Gastrocnemius medialis (tissue), 4 donors: ENCODE data around the gene UBE2QL1. TPM values are rescaled to one million over a fixed set of nuclear protein-coding genes. Genes with fewer than 3 reads are reported as not detected.

ENCODE experiments used
- ATAC-seq, 2 donors: fragments of 150-250 bp; one replicate each; pipeline ENCODE4 v1.9.1; 2016
- DNase-seq, 2 donors: peaks; one replicate each; pipeline ENCODE4 v3.0.0-alpha.2; 2019
- H3K27ac ChIP-seq, 4 donors: fragments of 200-600 bp; sonication (generic); 1 replicate in 1 of 4; 2 replicates in 3 of 4; pipeline ENCODE4 v1.5.1; 2016 to 2018; ENCODE audit warnings: mild to moderate bottlenecking in 2 of 4, moderate library complexity in 1 of 4
- H3K27me3 ChIP-seq, 3 donors: fragments of 200-600 bp; sonication (generic) in 2 of 3; 1 replicate in 1 of 3; 2 replicates in 2 of 3; pipeline versions ENCODE4 v1.5.1 to v1.6.0; 2016 to 2019; ENCODE audit warnings: mild to moderate bottlenecking in 1 of 3, moderate library complexity in 1 of 3
- H3K36me3 ChIP-seq, 2 donors: fragments of 200-600 bp; sonication (generic) in 1 of 2; one replicate each; pipeline ENCODE4 v1.5.1; 2017 to 2018
- H3K4me1 ChIP-seq, 2 donors: fragments of 200-600 bp; sonication (generic) in 1 of 2; one replicate each; pipeline ENCODE4 v1.5.1; 2016 to 2017; ENCODE audit warnings: mild to moderate bottlenecking in 2 of 2
- H3K4me3 ChIP-seq, 4 donors: fragments of 200-600 bp; sonication (generic) in 3 of 4; 1 replicate in 1 of 4; 2 replicates in 3 of 4; pipeline ENCODE4 v1.5.1; 2016 to 2019; ENCODE audit warnings: mild to moderate bottlenecking in 2 of 4
- H3K9me3 ChIP-seq, 3 donors: fragments of 200-600 bp; sonication (generic) in 2 of 3; 1 replicate in 1 of 3; 2 replicates in 2 of 3; pipeline ENCODE4 v1.5.1; 2016 to 2019
- POLR2A ChIP-seq, 2 donors: fragments of 450-650 bp; IDR thresholded peaks; one replicate each; pipeline ENCODE4 v1.6.1; 2017; ENCODE audit warnings: antibody characterized with exemption in 2 of 2, mild to moderate bottlenecking in 2 of 2, moderate library complexity in 2 of 2
- in situ Hi-C, 4 donors: fragments of 200-750 bp; cut with MboI; loops; one replicate each; pipeline versions ENCODE4 v1.15.0 to v1.8.0; 2017; ENCODE audit warnings: low sequenced_read_pairs in 4 of 4
- intact Hi-C: fragments of 100-400 bp; cut with DNase I; formaldehyde crosslinking; loops from one replicate; pipeline ENCODE4 v1.15.1; 2023; ENCODE audit warnings: low total_unique reads
- total RNA-seq, 4 donors: library from RNA; depleted of rRNA; stranded (reverse); fragments of >200 nt; gene quantifications; one replicate each; pipeline versions ENCODE4 v1.1.0 to v1.2.3, GENCODE V29; 2016
- TF ChIP-seq, protein P1 (sequence below), 5 experiments: fragments of 450-650 bp in 3 of 5; fragments of 200-600 bp in 2 of 5; sonication (generic) in 2 of 5; IDR thresholded peaks in 4 of 5; conservative IDR thresholded peaks in 1 of 5; 1 replicate in 4 of 5; 2 replicates in 1 of 5; pipeline ENCODE4 v1.5.1; 2016 to 2019; ENCODE audit warnings: antibody characterized with exemption in 5 of 5, mild to moderate bottlenecking in 3 of 5, moderate library complexity in 3 of 5

The UBE2QL1 gene
- total RNA-seq, 4 donors from 2014 or later: 48.8 to 150 (median 67.0) TPM

DNA sequence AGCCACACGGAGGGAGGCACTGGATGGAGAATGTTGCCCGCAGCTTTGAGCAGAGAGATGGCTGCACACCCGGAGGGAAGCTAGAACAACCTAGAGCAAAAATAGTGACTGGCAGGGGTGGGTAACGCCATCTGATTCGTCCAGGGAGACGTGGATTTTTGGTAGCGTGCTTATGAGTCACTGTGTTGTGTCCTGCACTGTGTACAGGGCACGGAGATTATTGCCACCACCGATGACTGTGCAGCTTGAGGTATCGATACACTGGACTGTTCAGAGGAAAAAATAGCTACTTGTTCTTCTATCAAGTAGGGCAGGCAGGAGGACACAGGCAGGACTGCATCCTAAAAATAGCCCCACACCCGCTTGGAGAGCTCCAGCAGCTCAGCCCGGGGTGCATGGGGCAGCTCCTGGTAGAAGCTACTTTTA is 6.0 kb downstream of the UBE2QL1 start:
- Histone ChIP-seq H3K27ac (peak overlapping the region; percentile 91 to 97 (median 96)), H3K4me3 (peak overlapping the region; percentile 4 to 28 (median 22)), H3K27me3 (no peaks in the 10 kb centered on the region), H3K4me1 (peaks cover 54 to 57% of the 10 kb centered on the region in 2 donors), H3K36me3 (no peaks in the 10 kb centered on the region), H3K9me3 (no peaks in the 10 kb centered on the region)
- DNase-seq: peak; percentile 88 to 93
- ATAC-seq: peak; percentile 69 to 78
- TF ChIP-seq, protein P1, sequence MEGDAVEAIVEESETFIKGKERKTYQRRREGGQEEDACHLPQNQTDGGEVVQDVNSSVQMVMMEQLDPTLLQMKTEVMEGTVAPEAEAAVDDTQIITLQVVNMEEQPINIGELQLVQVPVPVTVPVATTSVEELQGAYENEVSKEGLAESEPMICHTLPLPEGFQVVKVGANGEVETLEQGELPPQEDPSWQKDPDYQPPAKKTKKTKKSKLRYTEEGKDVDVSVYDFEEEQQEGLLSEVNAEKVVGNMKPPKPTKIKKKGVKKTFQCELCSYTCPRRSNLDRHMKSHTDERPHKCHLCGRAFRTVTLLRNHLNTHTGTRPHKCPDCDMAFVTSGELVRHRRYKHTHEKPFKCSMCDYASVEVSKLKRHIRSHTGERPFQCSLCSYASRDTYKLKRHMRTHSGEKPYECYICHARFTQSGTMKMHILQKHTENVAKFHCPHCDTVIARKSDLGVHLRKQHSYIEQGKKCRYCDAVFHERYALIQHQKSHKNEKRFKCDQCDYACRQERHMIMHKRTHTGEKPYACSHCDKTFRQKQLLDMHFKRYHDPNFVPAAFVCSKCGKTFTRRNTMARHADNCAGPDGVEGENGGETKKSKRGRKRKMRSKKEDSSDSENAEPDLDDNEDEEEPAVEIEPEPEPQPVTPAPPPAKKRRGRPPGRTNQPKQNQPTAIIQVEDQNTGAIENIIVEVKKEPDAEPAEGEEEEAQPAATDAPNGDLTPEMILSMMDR (IDR thresholded peaks at IDR 0.05 in 4 of 5, conservative IDR thresholded peaks at IDR 0.05 in 1 of 5): no peak
- TF ChIP-seq POLR2A (IDR thresholded peaks at IDR 0.05): peak; percentile 57 to 81
- intact Hi-C loops (loop anchor here (1.0 to 5.0 kb wide), 9 partner anchors 32 to 1308 kb away; partner anchors contain the start of gene TENT4A), in situ Hi-C loops (loop anchor here in 2 of 4 donors (10.0 kb wide), 2 partner anchors 90 to 100 kb away; no protein-coding TSS in a partner anchor)

DNA sequence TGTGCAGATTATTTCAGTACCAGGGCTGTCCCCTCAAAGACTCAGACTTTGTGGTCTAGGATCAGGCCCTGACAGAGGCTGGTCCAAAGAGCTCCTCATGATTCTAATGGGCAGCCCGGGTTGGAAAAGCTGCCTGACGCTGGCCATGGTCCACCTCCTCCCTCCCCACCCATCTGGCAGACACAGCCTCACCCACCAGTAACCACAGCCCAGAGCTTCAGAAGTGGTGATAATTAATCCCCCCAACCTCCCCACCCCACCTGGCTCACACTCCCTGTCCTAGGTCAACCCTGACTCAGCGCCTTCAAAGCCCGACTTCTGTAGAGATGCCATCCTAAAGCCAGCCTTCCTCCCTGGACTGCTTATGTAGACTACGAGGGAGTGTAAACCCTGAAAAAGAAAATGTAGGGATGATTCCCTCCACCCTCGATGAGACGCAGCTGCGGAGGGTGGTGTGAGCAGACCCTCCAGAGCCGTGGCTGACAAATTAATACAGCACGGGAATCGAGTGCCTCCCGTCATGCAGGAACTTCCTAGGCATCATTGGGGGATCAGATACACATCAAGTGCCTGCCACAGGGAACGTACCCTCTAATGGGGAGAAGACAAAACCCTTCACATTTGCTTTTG is 7.0 kb downstream of the UBE2QL1 start:
- Histone ChIP-seq H3K9me3 (no peaks in the 10 kb centered on the region), H3K4me1 (peaks cover 54 to 66% of the 10 kb centered on the region in 2 donors), H3K36me3 (no peaks in the 10 kb centered on the region), H3K27ac (peak overlapping the region; percentile 91 to 97 (median 96)), H3K27me3 (no peaks in the 10 kb centered on the region), H3K4me3 (peak overlapping the region; percentile 6 to 28 (median 24))
- intact Hi-C loops: loop anchor here (2.0 to 5.0 kb wide), 5 partner anchors 33 to 257 kb away; partner anchors contain the start of gene TENT4A
- ATAC-seq (peak; percentile 1 to 19), DNase-seq (peak; percentile 47 to 77)
- TF ChIP-seq, protein P1 (IDR thresholded peaks at IDR 0.05 in 4 of 5, conservative IDR thresholded peaks at IDR 0.05 in 1 of 5): no peak
- no peak for TF ChIP-seq POLR2A (IDR thresholded peaks at IDR 0.05)
- in situ Hi-C loops: loop anchor here in 2 of 4 donors (10.0 kb wide), 2 partner anchors 89 to 99 kb away; no protein-coding TSS in a partner anchor

DNA sequence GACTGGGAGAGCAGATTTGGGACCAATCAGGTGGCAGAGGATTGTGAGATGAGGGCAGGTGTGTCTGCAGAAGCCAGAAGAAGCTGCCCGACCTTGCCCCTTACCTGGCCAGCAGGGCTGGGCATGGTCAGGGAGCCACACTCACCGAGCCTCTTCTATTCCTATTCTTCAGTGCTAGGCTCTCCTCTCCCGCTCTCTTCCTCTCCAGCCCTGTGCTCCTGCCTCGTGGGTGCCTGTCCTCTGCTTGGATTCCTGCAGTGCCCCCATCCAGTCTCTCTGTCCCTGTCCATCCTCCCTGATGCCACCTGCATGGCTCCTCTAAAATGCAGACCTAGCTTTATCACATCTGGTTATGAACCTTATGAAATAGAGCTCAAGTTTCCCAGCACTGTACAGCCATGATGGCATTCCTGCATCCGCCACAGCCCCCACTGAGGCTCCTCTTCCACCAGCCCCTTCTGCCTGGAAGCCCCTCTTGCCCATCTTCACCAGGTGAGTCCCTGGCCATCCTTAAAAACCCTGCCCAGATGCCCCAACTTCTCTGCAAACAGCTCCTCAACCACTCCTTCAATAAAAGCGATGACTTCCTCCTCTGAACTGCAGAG is 8.2 kb downstream of the UBE2QL1 start:
- DNase-seq (no peak), ATAC-seq (no peak)
- in situ Hi-C loops: loop anchor here in 2 of 4 donors (10.0 kb wide), 2 partner anchors 88 to 98 kb away; no protein-coding TSS in a partner anchor
- peak overlapping the region; percentile 91 to 97 (median 96) for H3K27ac ChIP-seq
- H3K9me3 ChIP-seq: no peaks in the 10 kb centered on the region
- TF ChIP-seq POLR2A (IDR thresholded peaks at IDR 0.05): no peak
- TF ChIP-seq, protein P1 (IDR thresholded peaks at IDR 0.05 in 4 of 5, conservative IDR thresholded peaks at IDR 0.05 in 1 of 5): no peak
- no peaks in the 10 kb centered on the region for H3K27me3 ChIP-seq
- peaks cover 63 to 71% of the 10 kb centered on the region in 2 donors for H3K4me1 ChIP-seq
- no peak overlapping the region for H3K4me3 ChIP-seq
- H3K36me3 ChIP-seq: no peaks in the 10 kb centered on the region
- intact Hi-C loops: loop anchor here (5.0 kb wide), 1 partner anchor 35 kb away; no protein-coding TSS in a partner anchor

DNA sequence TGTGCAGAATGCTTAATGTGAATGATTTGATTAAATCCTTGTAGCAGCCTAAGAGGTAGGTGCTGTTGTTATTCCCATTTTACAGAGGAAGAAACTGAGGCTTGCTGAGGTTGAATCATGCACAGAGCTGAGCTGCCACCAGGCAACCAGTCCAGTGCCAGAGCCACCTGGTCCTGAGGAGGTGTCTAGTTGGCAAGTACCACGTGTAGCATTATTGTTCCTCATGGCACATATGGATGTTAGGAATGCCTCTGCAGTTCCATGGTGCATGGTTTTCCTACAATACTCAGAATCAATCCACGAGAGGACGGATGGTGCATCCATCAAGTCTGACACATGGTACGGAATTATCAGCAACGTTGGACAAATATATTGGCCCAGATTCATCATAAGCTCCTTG is 8.9 kb downstream of the UBE2QL1 start:
- Histone ChIP-seq H3K4me3 (no peak overlapping the region), H3K9me3 (no peaks in the 10 kb centered on the region), H3K36me3 (no peaks in the 10 kb centered on the region), H3K4me1 (peaks cover 67 to 69% of the 10 kb centered on the region in 2 donors), H3K27me3 (no peaks in the 10 kb centered on the region), H3K27ac (peak overlapping the region; percentile 91 to 97 (median 96))
- TF ChIP-seq POLR2A (IDR thresholded peaks at IDR 0.05): no peak
- TF ChIP-seq, protein P1 (IDR thresholded peaks at IDR 0.05 in 4 of 5, conservative IDR thresholded peaks at IDR 0.05 in 1 of 5): no peak
- DNase-seq (no peak), ATAC-seq (no peak)
- in situ Hi-C loops (loop anchor here in 2 of 4 donors (10.0 kb wide), 2 partner anchors 87 to 97 kb away; no protein-coding TSS in a partner anchor), intact Hi-C loops (loop anchor here (5.0 kb wide), 1 partner anchor 35 kb away; no protein-coding TSS in a partner anchor)
